IPS-18a (cell line): Measurements from ENCODE around the gene PDE4D.
"Not testable (repeated sequence)": the region's sequence is repeated elsewhere in the genome, so short reads cannot be mapped to it uniquely, and the experiment has no call there.

Experiments used
- H3K27ac ChIP-seq: one replicate; pipeline ENCODE4 v1.5.1; 2013; ENCODE audit warnings: low read length
- H3K27me3 ChIP-seq: one replicate; pipeline ENCODE4 v1.6.1; 2013; ENCODE audit warnings: mild to moderate bottlenecking, low read length; ENCODE audit not compliant: control insufficient read depth, insufficient read depth
- H3K36me3 ChIP-seq: one replicate; pipeline ENCODE4 v1.6.1; 2013; ENCODE audit warnings: low read depth, low read length; ENCODE audit not compliant: control insufficient read depth
- H3K4me1 ChIP-seq: one replicate; pipeline ENCODE4 v1.6.1; 2013; ENCODE audit warnings: low read depth, low read length; ENCODE audit not compliant: control insufficient read depth
- H3K4me3 ChIP-seq: one replicate; pipeline ENCODE4 v1.5.1; 2013; ENCODE audit warnings: low read length
- H3K9ac ChIP-seq: one replicate; pipeline ENCODE4 v1.6.1; 2013; ENCODE audit warnings: mild to moderate bottlenecking, low read length, moderate library complexity
- H3K9me3 ChIP-seq: one replicate; pipeline ENCODE4 v1.6.1; 2013; ENCODE audit warnings: low read depth, low read length; ENCODE audit not compliant: control insufficient read depth

PDE4D gene

GRCh38 chr5:59684388-59685190 lies 208.9 kb downstream of the PDE4D start:
- Histone ChIP-seq H3K36me3 (no peaks in the 10 kb centered on the region), H3K9me3 (no peaks in the 10 kb centered on the region)

GRCh38 chr5:59683311-59683710 lies 210.2 kb downstream of the PDE4D start:
- no peaks in the 10 kb centered on the region for H3K4me1 ChIP-seq
- H3K36me3 ChIP-seq, result no peaks in the 10 kb centered on the region
- no peaks in the 10 kb centered on the region for H3K27me3 ChIP-seq
- no peak overlapping the region for H3K9ac ChIP-seq
- H3K9me3 ChIP-seq, result no peaks in the 10 kb centered on the region
- H3K27ac ChIP-seq, result no peak overlapping the region
- no peak overlapping the region for H3K4me3 ChIP-seq

More at GRCh38 chr5:59684388-59685190, 208.9 kb downstream of the PDE4D start:
- Histone ChIP-seq H3K9ac (no peak overlapping the region), H3K4me3 (no peak overlapping the region), H3K4me1 (no peaks in the 10 kb centered on the region), H3K27ac (no peak overlapping the region), H3K27me3 (no peaks in the 10 kb centered on the region)

GRCh38 chr5:59682542-59682941 lies 211.0 kb downstream of the PDE4D start:
- Histone ChIP-seq H3K36me3 (no peaks in the 10 kb centered on the region), H3K27ac (no peak overlapping the region), H3K27me3 (no peaks in the 10 kb centered on the region), H3K9ac (no peak overlapping the region), H3K4me3 (no peak overlapping the region), H3K4me1 (no peaks in the 10 kb centered on the region), H3K9me3 (no peaks in the 10 kb centered on the region)

GRCh38 chr5:59678943-59679342 lies 214.6 kb downstream of the PDE4D start:
- H3K27me3 ChIP-seq, result no peaks in the 10 kb centered on the region
- H3K4me1 ChIP-seq, result no peaks in the 10 kb centered on the region
- H3K4me3 ChIP-seq, result no peak overlapping the region
- H3K27ac ChIP-seq, result no peak overlapping the region
- no peak overlapping the region for H3K9ac ChIP-seq
- no peaks in the 10 kb centered on the region for H3K9me3 ChIP-seq
- no peaks in the 10 kb centered on the region for H3K36me3 ChIP-seq

GRCh38 chr5:59674763-59675162 lies 218.8 kb downstream of the PDE4D start:
- no peak overlapping the region for H3K4me3 ChIP-seq
- no peaks in the 10 kb centered on the region for H3K27me3 ChIP-seq
- H3K9me3 ChIP-seq, result no peaks in the 10 kb centered on the region
- no peak overlapping the region for H3K9ac ChIP-seq
- no peaks in the 10 kb centered on the region for H3K36me3 ChIP-seq
- H3K27ac ChIP-seq, result no peak overlapping the region
- no peaks in the 10 kb centered on the region for H3K4me1 ChIP-seq

DNA sequence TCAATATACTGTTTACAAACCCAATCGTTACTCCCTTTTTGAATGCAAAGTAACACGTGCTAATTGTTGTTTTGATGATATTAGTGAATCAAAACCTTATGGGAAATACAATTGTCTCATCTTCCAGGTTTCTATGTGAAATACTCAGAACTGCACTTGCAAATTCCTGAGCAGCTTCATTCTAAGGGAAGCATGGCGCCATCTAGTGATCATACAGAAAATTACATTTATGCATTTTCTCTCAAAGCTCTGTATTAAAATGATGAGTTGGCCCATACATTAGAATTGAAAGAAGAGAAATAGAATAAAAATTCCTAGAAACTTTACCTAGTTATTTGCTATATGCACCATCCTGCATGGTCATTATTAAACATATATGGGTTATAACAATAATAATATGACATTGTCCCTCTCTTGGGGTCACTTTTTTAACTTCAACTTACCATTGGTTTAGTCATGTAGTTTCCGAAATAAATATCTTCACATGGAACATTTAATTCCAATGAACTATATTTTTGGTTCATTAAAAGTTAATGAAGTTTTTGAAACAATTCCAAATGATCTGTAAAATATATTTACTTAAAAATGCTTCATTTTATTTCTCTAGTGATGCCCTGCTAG lies 220.0 kb downstream of the PDE4D start:
- H3K27ac ChIP-seq, result no peak overlapping the region
- no peaks in the 10 kb centered on the region for H3K27me3 ChIP-seq
- H3K9ac ChIP-seq, result no peak overlapping the region
- no peaks in the 10 kb centered on the region for H3K4me1 ChIP-seq
- no peaks in the 10 kb centered on the region for H3K9me3 ChIP-seq
- H3K4me3 ChIP-seq, result no peak overlapping the region
- H3K36me3 ChIP-seq, result no peaks in the 10 kb centered on the region

GRCh38 chr5:59666440-59667068 lies 227.0 kb downstream of the PDE4D start:
- H3K27ac ChIP-seq, result no peak overlapping the region
- H3K9me3 ChIP-seq, result no peaks in the 10 kb centered on the region
- H3K9ac ChIP-seq, result no peak overlapping the region
- no peaks in the 10 kb centered on the region for H3K27me3 ChIP-seq
- no peaks in the 10 kb centered on the region for H3K4me1 ChIP-seq
- no peaks in the 10 kb centered on the region for H3K36me3 ChIP-seq
- no peak overlapping the region for H3K4me3 ChIP-seq

GRCh38 chr5:59665832-59666203 lies 227.7 kb downstream of the PDE4D start:
- H3K9ac ChIP-seq, H3K36me3 ChIP-seq, H3K27ac ChIP-seq, H3K4me3 ChIP-seq, H3K9me3 ChIP-seq, H3K27me3 ChIP-seq, H3K4me1 ChIP-seq: not testable (repeated sequence)

GRCh38 chr5:59665086-59665831 lies 228.3 kb downstream of the PDE4D start:
- Histone ChIP-seq H3K36me3 (no peaks in the 10 kb centered on the region), H3K9ac (no peak overlapping the region), H3K27ac (no peak overlapping the region), H3K27me3 (no peaks in the 10 kb centered on the region), H3K9me3 (no peaks in the 10 kb centered on the region), H3K4me1 (peaks cover 4% of the 10 kb centered on the region), H3K4me3 (no peak overlapping the region)

DNA sequence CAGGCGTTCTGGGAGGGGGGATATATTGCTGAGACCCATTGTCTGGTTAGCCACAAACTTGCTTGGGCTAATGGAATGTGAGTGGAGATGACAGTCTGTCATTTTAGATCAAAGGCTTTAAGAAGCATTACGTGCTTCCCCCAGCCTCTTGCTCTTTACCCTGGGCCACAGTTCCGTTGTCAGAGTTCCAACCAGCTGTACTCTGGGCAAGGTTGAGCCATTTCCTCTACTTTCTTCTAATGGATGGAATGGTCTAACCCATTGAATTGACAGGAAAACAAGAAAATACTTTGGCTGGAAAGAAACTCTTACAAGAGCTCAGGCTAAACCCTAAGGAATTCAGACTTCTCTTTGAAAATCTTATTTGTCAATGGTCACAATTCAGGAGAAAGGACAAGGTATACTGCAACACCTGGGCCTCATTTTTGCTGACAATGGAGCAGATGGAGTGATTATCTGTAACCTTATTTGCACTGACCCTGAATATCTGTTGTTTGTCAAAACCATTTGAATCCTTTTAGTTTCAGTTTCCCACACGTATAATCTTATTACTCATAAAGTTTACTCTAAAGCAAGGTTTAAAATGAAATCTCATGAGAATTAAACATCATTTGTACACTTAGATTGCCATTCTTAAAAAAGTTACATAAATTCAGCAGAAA lies 231.4 kb downstream of the PDE4D start:
- Histone ChIP-seq H3K27me3 (no peaks in the 10 kb centered on the region), H3K4me3 (no peak overlapping the region), H3K36me3 (no peaks in the 10 kb centered on the region), H3K27ac (no peak overlapping the region), H3K9ac (no peak overlapping the region), H3K9me3 (no peaks in the 10 kb centered on the region), H3K4me1 (peaks cover 4% of the 10 kb centered on the region)

GRCh38 chr5:59661311-59661710 lies 232.2 kb downstream of the PDE4D start:
- Histone ChIP-seq H3K4me3 (no peak overlapping the region), H3K9ac (no peak overlapping the region), H3K9me3 (no peaks in the 10 kb centered on the region), H3K27ac (no peak overlapping the region), H3K36me3 (no peaks in the 10 kb centered on the region), H3K27me3 (no peaks in the 10 kb centered on the region), H3K4me1 (peaks cover 4% of the 10 kb centered on the region)
